Cardiac septum (tissue), 1 donor: ENCODE results near the gene ACP3. TPM values are rescaled to one million over a fixed set of nuclear protein-coding genes. Genes with fewer than 3 reads are reported as not detected.
"Not testable (repeated sequence)": the region's sequence is repeated elsewhere in the genome, so short reads cannot be mapped to it uniquely, and the experiment has no call there.

ENCODE experiments used
- DNase-seq: peaks from one replicate; pipeline ENCODE4 v3.0.0-alpha.2; 2020; ENCODE audit warnings: low spot score
- intact Hi-C: fragments of 100-400 bp; cut with DNase I; formaldehyde crosslinking; loops from one replicate; pipeline ENCODE4 v1.14.0; 2022
- long read RNA-seq: library from polyadenylated mRNA; unstranded; transcript quantifications from one replicate; pipeline ENCODE4 v2.0.0, GENCODE V29; 2021
- total RNA-seq: library from RNA; stranded (reverse); fragmentation: NEBNext Ultra II Directional; extraction: Animal tissue kit (Norgen Biotek cat#: 25700); gene quantifications from one replicate; pipeline ENCODE4 v1.2.1, GENCODE V29; 2021
- donor health status: DM: no; HTN: no; CAD: no.

ACP3 gene, protein sequence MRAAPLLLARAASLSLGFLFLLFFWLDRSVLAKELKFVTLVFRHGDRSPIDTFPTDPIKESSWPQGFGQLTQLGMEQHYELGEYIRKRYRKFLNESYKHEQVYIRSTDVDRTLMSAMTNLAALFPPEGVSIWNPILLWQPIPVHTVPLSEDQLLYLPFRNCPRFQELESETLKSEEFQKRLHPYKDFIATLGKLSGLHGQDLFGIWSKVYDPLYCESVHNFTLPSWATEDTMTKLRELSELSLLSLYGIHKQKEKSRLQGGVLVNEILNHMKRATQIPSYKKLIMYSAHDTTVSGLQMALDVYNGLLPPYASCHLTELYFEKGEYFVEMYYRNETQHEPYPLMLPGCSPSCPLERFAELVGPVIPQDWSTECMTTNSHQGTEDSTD
- 0.78 TPM for total RNA-seq
- long read RNA-seq, result 0 reads

DNA sequence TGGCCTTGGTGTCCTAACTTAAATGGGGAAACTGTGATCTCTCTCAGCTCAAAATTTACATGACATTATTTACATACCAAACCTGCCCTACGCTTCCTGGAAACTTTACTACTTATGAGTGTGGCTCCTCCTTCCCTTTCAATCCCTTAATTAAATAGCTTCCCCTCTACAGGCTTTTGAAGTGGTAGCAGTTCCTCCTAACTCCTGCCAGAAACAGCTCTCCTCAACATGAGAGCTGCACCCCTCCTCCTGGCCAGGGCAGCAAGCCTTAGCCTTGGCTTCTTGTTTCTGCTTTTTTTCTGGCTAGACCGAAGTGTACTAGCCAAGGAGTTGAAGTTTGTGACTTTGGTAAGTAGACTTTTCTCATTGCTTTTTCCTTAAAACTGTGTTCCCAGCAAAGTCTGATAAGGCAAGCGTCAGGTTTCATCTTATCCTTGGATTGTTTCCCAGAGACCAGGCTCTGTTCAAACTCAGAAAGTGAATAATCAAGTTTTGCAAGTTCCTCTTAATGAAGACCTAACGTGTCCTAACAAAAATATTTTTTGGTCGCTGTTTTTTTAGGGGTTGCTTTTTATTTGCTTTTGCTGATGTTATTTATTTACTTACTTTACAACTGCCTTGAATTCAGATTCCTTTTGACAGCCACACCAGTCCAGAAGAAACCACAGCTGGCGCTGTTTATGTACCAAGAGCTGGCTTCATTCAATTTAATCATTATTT lies at the start of gene ACP3:
Gene ACP3, plus strand, starts transcription at position 179 of the 720 bp plus-strand sequence. Its CDS starts 50 bp downstream, at position 229.
- intact Hi-C loops, result no loop called here
- peak; percentile 78 for DNase-seq

DNA sequence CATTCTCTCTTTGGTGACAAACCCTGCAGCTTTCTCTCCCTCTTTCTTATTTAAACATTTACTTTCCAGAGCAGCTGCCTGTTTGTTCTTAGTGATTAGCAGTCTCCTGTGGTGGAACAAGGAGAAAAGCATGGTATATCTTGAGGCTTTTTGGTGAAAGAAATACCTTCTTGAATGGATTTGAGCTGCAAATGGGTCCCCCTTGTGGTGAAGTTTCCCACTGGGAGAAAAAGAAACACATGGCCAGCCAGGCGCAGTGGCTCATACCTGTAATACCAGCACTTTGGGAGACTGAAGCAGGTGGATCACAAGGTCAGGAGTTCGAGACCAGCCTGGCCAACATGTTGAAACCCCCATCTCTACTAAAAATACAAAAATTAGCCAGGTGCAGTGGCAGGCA lies 48.3 kb upstream of the ACP3 start:
- intact Hi-C loops, result no loop called here
- DNase-seq, result no peak

DNA sequence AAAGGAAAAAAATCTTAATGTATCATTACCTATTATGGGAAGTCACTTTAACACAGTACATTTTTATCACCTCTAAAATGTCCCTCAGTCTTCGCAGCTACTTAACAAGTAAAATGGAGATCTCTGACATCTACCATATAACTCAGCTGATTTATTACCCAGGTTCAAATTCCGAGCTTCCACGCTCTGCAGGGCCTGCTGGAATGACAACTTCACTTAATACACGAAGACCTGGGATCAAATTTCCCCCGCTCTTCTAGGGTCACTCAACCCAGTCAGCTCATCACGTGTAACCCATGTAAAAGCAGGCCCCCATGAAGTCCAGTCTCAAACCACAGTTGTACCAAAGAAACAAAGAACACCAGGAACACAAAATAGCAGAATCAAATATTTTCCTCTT lies 44.2 kb upstream of the ACP3 start:
- intact Hi-C loops, result no loop called here
- DNase-seq, result no peak

DNA sequence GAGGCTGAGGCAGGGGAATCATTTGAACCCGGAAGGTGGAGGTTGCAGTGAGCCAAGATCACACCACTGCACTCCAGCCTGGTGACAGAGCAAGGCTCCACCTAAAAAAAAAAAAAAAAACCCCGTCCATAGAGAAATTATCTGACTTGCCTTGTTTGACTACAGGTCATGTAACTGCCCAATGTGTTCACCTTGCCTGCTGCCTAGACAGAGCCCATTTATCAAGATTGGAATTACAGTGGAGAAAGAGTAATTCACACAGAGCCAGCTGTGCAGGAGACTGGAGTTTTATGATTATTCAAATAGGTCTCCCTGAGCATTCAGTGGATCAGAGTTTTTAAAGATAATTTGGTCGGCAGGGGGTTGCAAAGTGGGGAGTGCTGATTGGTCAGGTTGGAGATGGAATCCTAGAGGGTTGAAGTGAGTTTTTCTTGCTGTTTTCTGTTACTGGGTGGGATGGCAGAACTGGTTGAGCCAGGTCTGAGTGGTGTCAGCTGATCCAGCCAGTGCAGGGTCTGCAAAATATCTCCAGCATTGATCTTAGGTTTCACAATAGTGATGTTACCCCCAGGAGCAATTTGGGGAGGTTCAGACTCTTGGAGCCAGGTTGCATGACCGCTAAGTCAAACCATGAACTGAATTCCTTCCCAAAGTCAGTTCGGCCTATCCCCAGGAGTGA lies 40.8 kb upstream of the ACP3 start:
- no peak for DNase-seq
- intact Hi-C loops, result no loop called here

DNA sequence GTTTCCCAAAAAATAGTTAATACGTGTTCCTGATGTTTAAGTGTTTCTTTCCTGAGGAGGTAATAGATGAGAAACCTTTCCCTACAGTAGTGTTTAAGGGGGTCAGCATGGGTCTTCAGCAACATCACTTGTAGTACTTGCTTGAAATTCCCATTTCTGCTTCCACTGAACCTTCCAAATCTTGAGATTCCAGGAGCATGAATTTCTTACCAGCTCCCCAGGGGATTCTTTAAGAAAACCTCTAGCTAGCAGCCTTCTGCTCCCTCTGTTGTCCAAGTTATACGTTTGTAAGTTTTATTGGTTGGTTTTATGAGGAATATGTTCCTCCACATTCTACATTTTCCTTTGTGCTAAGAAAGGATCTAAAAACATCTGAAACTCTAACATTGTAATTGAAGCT lies 38.2 kb upstream of the ACP3 start:
- intact Hi-C loops, result no loop called here
- no peak for DNase-seq

DNA sequence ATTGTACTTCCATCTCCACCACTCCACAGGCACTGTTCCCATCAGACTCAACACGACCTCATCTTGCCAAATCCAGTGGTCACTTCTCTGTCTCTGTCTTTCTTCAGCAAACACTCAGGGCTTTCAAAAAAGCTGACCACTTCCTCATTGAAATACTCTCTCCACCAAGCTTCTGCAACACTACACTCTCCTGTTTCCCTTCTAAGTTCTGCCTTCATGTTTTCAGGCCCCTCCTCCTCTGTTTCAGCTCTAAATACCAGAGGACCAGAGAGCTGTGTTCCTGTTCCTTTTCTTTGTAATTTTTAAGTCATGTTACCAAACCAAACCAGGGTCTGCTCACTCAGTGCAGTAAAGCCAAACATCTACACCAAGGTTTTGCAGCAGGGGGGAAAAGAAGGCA lies 33.8 kb upstream of the ACP3 start:
- intact Hi-C loops, result no loop called here

DNA sequence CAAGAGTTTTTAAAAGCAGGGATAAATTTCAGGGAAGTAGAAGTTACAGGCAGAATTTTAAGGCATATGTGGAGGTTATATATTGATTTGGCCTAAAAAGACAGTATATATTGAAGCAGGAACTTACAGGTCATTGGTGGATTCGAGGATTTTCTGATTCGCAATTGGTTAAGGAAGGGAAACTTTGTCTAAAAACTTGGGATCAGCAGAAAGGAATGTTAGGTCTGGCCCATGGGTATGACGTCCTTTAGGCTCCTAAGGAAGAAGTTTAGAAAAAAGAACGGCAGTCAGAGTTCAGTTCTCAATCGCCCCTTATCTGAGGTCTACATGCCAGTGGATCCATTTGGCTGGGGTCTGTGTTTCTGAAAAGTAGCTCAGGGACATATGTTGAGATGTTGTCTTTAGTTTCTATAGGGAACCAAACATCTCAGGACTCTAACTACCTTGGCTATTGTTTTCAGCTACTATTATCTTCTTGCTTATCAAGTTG lies 33.2 kb upstream of the ACP3 start:
- no peak for DNase-seq

More for the DNA sequence above, 33.8 kb upstream of the ACP3 start:
- no peak for DNase-seq

DNA sequence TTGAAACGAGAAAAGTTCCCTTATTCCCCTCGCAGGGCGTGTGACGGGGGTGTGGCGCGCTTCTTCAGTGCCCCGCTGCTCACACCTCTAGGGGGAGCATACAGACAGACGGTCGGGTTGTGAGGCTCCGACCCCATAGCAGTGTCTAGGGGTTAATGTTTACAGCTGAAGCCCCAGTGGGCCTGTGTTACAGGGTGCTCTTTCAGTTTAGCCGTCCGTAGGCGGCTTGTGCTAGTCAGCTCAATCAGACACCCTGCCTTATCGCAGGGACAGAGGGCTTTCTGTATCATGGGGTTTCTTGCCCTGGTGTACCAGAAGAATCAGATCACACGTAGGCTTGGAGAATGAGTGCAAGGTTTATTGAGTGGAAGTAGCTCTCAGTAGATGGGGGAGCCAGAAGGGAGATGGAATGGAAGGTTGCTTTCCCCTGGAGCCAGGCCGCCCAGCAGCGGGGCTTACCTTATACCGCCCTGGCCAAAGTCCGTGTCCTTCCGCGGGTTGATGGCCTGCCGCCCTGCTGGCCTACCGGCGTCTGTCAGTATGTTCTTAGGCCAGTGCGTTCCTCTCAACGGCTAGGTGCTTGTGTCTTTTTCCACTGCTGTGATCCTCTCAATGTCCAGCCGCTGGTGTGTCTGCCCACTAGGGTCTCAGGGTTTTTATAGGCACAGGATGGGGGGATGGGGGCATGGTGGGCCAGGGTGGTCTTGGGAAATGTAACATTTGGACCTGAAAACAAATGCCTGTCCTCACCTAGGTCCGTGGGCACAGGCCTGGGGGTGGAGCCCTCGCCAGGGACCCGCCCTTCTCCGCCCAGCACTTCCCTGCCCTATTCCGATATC lies 32.2 kb upstream of the ACP3 start:
- DNase-seq, result no peak

More for the DNA sequence above, 33.2 kb upstream of the ACP3 start:
- intact Hi-C loops, result no loop called here

DNA sequence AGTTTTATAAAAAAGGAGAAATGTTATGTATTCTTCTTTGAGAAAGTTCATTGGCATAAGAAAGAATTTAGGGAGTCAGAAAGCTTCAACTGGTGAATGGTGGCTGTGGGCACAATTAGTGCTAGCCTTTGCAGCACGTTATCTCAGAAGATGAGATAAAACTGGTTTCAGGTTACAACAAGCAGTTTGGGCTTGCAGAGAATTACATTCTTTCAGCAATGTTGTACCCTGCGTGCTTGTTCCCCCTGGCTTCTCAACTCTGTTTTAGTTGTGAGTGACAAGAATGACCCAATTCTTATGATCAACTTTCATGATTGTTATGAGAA lies 31.6 kb upstream of the ACP3 start:
- intact Hi-C loops, result no loop called here
- no peak for DNase-seq

More for the DNA sequence above, 32.2 kb upstream of the ACP3 start:
- intact Hi-C loops, result no loop called here

DNA sequence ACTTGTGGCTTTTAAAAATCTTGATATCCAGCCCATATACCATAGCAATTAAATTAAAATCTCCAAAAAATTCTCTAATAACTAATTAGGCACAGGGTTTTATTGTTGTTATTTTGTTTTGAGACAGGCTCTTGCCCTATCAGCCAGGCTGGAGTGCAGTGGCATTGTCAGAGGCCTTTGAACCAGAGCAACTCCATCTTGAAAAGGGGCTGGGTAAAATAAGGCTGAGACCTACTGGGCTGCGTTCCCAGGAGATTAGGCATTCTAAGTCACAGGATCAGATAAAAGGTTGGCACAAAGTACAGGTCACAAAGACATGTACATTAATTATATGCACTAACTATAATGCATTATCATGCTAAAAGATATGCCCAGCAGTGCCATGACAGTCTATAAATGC lies 31.2 kb upstream of the ACP3 start:
- DNase-seq, result no peak
- intact Hi-C loops, result no loop called here

DNA sequence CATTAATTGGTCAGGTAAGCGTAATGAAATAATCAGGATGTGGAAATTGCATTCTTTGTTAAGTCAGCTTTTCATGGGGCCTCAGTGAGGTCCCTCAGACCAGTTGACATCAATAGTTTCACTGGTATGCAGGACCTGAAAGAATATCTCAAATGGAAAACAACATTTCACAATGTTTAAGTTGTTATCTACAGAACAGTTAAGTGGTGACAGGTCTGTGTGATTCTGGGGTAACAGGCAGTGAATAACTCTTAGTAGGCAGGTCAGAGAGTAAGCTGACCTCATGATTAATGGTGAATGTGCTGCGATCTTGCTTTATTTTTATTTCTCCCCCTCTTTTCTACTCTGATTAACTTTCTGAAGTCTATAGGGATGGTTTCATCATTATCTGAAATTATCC lies 28.9 kb upstream of the ACP3 start:
- intact Hi-C loops, result no loop called here
- DNase-seq, result no peak

DNA sequence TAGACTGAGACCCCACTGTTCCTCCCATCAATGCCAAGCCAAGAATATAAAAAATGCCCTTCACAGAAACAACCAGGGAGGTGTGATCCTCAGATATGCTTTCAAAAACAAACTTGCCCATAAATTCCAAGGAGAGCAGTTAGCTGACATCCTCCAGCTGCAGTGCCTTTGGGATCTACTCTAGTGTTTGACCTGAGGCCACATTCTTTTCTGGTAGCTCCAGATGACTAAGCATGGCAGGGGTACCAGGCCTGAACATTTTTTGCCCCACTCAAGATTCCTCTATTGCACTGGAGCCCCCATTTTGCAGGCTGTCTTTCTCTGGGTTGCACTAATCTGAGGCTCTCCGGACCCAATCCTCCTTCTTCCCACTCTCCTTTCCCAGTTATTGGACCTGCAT lies 27.9 kb upstream of the ACP3 start:
- intact Hi-C loops, result no loop called here

DNA sequence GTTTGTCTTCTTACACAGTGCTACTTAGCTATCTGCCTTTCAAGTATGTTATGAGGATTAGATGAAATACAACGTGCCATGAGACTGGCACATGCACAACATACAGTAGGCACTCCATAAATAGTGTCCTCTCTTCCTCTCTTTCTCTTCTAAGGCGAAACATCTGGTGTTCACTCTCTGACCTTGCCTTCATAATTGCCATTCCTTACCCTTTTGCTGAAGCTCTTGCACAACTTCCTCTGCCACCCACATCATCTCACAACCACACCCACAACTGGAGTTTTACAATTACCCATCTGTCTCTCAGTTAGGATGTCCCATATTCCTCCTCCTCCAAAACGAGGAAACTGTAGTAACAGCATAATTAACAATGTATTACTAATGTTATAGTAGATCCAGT lies 26.4 kb upstream of the ACP3 start:
- no peak for DNase-seq
- intact Hi-C loops, result no loop called here

More for the DNA sequence above, 27.9 kb upstream of the ACP3 start:
- no peak for DNase-seq

DNA sequence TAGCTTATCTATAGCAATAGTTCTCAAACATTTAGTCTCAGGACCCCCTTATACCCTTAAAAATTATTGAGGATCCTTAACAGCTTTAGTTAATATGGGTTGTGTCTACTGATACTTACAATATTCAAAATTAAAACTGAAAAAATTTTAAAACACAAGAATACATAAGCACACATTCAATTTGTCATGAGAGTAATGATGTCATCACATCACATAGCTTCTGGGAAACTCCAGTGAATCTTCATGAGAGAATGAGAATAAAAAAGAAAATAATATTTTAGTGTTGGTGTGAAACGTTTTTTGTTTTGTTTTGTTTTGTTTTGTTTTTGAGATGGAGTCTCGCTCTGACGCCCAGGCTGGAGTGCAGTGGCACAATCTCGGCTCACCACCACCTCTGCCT lies 25.2 kb upstream of the ACP3 start:
- no peak for DNase-seq
- intact Hi-C loops, result no loop called here

DNA sequence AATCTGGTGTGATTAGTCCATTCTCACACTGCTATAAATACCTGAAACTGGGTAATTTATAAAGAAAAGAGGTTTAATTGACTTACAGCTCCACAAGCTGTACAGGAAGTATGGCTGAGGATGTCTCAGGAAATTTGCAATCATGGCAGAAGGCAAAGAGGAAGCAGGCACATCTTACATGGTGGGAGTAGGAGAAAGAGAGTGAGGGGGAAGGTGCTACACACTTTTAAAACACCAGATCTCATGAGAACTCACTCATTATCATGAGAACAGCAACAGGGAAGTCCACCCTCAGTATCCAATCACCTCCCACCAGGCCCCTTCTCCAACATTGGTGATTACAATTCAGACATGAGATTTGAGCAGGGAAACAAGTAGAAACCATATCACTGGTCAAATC lies 24.0 kb upstream of the ACP3 start:
- no peak for DNase-seq
- intact Hi-C loops, result no loop called here

DNA sequence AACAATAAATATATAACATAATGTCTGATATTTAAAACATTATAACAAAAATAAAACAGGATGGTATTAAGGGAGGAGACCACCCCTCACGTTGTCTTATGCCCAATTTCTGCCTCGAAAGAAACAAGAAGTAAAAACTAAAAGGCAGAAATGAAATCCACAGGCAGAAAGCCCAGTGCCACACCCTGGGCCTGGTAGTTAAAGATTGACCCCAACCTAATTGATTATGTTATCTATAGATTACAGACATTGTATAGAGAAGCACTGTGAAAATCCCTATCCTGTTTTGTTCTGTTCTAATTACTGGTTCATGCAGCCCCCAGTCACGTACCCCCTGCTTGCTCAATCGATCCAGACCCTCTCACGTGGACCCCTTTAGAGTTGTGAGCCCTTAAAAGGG lies 22.3 kb upstream of the ACP3 start:
- intact Hi-C loops, result no loop called here

DNA sequence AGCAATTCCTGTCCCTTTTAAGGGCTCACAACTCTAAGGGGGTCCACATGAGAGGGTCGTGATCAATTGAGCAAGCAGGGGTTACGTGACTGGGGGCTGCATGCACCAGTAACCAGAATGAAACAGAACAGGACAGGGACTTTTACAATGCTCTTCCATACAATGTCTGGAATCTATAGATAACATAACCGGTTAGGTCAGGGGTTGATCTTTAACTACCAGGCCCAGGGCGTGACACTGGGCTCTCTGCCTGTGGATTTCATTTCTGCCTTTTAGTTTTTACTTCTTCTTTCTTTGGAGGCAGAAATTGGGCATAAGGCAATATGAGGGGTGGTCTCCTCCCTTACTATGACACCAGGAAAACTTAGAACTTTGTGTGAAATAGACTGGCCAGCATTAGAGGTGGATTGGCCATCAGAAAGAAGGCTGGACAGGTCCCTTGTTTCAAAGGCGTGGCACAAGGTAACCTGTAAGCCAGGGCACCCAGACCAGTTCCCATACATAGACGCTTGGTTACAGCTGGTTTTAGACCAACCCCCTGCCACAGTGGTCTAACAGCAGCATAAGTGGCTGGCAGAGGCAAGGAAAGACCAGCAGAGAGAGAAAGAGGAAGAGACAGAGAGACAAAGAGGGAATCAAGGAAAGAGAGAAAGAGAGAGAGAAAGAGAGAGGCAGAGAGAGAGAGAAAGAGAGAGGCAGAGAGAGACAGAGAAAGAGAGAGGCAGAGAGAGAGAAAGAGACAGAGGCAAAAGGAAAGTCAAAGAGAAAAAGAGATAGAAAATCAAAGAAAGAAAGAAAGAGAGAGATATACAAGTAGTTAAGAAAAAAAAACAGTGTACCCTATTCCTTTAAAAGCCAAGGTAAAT lies 13.6 kb upstream of the ACP3 start:
- DNase-seq, intact Hi-C loops: not testable (repeated sequence)

More for the DNA sequence above, 22.3 kb upstream of the ACP3 start:
- DNase-seq, result no peak

DNA sequence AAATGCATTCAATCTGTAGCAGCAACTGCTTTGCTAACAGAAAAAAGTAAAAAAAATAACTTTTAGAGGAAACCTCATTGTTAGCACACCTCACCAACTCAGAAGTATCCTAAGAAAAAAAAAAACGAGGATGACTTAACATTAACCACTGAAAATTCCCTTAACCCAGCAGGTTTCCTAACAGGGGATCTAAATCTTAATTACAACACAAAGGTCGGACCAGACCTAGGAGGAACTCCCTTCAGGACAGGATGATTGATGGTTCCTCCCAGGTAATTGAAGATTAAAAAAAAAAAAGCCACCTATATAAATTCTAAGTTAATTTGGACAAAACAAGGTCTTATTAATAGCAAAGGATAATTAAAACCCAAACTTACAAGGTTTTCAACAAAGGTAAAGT lies 12.9 kb upstream of the ACP3 start:
- DNase-seq, intact Hi-C loops: not testable (repeated sequence)

DNA sequence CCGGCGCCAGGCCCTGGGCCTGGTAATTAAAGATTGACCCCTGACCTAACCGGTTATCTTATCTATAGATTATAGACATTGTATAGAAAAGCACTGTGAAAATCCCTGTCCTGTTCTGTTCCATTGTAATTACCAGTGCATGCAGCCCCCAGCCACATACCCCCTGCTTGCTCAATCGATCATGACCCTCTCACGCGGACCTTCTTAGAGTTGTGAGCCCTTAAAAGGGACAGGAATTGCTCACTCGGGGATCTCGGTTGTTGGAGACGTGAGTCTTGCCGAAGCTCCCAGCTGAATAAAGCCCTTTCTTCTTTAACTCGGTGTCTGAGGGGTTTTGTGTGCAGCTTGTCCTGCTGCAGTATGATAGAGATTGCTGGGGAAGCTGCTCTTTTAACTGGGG lies 7.2 kb upstream of the ACP3 start:
- intact Hi-C loops, DNase-seq: not testable (repeated sequence)
